Raji (cell line): ENCODE data around the gene HERC5.

Experiments used
- POLR2A ChIP-seq: IDR thresholded peaks from 2 replicates; pipeline ENCODE4 v1.6.1; 2011; ENCODE audit warnings: low read depth, low read length, control low read depth; ENCODE audit not compliant: insufficient read depth

HERC5 gene

DNA sequence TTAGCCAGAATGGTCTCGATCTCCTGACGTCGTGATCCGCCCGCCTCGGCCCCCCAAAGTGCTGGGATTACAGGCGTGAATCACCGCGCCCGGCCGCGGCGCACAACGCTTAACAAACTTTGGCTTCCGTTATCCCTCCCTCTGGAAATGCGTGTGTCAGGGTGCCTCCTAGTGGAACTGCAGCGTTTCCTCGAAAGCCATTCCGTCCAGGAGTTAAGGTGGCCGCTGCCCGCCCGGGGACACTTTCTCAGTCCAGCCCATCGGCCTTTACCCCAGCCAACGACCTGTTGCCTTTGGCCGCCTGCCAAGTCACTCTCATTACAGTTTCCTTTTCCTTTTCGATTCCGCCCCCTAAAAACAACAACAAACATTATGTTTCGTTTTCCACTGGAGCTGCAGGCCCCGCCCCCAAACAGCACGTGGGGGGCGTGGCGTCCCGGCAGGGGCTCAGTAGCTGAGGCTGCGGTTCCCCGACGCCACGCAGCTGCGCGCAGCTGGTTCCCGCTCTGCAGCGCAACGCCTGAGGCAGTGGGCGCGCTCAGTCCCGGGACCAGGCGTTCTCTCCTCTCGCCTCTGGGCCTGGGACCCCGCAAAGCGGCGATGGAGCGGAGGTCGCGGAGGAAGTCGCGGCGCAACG, at the start of gene HERC5:
HERC5 (plus strand) TSS at position 450 of the 637 bp plus-strand sequence; CDS start at position 601, 151 bp downstream.
- no peak for TF ChIP-seq POLR2A

DNA sequence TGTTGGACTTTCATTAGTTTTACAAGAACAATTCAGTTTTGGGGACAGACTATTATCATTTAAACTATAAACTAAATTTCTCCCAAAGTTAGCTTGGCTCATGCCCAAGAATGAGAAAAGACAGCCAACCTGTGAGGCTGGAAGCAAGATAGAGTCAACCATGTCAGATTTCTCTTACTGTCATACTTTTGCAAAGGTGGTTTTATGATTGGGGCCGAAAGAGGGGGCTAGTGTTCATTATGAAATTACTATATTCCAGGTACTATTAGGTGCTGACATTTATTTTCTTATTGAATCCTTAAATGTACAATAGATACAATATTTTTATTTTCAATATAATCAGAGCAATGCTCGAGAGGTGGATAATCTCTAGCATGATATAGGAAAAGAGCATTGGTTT, 47.7 kb upstream of the HERC5 start:
- TF ChIP-seq POLR2A = no peak

DNA sequence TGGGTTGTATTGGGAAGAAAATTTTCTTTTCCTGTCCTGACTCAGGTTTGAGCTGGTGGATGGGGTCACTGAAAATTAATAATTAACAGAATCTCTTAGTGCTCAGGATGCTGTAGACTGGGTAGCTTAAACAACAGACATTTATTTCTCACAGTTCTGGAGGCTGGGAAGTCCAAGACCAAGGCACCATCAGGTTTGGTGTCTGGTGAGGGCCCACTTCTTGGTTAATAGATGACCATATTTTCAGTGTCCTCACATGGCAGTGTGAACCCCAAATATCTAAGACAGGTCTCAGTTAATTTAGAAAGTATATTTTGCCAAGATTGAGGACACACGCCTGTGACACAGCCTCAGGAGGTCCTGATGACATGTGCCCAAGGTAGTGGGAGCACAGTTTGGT, 47.1 kb upstream of the HERC5 start:
- TF ChIP-seq POLR2A = no peak

DNA sequence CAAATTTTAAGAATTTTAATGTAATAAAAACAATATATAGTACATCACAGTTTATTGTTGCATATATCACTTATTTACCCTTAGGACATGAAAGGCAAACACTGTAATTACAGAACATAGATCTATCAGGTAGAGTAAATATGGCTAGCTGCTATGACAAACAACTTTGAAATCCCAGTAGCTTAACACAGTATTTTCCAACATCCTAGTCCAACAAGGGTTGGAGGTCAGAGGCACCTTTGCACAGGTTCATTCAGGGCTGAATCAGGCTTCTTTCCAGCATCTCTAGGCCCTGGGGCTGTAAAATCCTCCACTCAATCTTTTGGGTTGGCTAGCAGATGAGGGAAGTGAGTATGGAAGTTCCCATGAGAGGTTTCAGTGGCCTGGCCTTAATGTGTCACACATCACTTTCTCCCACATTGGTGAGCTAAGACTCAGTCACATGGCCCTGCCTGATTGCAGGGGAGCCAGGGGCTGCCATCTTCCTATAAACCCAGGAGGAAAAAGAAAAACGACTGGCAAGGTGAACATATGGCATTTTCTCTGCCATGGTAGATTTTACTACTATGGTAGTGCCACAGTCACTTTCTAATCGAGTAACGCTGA, 45.3 kb upstream of the HERC5 start:
- TF ChIP-seq POLR2A = no peak

DNA sequence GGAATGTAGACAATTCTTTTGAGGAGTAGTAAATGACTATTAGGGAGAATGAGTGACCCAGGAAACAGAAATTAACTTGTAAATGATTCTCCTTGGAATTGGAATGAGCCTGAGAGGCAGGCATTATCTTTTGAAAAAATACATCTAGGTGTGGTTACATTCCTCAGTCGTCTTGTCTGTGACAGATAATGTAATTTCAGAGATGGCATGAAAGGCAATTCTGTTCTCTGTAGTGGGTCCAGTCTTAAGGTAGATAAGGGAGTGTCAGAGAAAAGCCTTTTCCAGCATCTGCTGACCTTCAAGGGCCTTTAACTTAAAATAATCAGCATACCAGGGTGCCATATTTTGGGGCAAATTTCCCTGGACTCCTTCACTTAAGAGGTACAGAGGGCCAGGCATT, 43.1 kb upstream of the HERC5 start:
- no peak for TF ChIP-seq POLR2A

DNA sequence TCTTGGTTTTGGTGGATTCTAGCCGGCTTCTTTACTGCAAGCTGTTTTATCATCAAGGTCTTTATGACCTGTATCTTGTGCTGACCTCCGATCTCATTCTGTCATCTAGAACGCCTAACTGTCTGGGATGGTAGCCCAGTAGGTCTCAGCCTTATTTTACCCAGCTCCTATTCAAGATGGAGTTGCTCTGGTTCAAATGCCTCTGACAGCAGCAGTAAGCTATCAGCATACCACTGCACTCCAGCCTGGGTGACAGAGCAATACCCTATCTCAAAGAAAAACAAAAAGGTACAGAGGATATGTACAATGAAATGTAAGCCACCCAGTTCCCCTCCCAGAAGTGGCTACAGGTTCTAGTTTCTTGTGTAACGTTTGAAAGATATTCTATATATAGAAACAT, 42.2 kb upstream of the HERC5 start:
- no peak for TF ChIP-seq POLR2A

DNA sequence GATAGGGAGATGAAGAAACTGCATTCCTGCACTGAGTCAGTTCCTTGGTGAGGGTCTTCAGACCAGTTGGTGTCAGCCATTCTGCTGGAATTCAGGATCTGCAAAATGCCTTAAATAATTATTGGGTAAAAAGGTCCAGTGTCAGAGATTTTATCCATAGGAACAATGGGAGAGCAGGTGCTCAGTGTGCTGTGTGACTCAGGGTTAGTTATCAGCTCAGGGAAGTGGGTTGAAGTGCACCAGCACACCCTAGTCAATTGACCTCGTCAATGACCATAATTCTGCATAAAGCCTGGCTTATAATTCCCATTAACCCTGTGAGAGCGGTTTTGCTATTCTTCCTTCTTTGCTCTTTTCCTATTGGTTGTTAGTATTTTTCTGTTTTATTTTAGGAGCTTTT, 40.9 kb upstream of the HERC5 start:
- no peak for TF ChIP-seq POLR2A

DNA sequence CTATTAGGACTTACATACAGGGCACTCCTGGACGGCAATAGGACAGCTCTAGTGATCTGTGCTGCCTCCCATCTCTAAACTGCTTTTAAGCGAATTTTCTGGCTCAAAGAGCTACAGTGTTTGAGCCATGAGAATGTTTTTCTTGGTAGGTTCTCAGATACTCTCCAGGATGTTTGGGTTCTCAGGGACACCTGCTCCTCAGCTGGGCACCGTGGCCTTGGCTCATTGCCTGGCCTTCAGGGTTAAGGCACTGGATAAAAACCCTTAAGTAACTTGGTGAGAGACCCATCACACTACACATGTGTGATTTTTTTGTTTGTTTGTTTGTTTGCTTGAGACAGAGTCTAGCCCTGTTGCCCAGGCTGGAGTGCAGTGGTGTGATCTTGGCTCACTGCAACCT, 38.5 kb upstream of the HERC5 start:
- no peak for TF ChIP-seq POLR2A

DNA sequence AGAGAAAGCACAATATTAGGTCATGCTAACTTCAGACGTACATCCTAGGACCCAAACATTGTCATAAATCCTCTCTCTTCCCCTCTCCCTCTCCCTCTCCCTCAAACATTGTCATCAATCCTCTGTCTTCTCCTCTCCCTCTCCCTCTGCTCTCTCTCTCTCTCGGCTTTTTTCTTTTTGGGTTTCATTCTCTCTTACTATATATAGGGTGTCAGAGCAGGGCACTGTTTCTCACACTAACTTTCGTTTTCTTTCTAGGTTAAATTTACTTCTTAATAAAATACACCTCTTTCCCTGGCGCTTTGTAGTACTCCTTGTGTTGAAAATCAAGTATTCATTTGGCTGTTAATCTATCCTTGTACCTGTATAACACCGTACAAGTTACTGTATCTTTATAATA, 37.0 kb upstream of the HERC5 start:
- TF ChIP-seq POLR2A = no peak

DNA sequence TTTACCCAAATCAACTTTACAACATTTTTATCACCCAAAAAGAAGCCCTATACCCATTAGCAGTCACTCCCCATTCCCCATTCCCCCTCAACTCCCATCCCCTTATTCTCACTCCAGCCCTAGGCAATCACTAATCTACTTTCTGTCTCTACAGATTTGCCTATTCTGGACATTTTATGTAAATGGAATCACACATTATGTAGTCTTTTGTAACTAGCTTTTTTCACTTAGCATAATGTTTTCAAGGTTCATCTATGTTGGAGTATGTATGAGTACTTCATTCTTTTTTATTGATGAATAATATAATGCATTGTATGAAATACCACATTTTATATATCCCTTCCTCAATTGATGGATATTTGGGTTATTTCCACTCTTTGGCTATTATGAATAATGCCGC, 36.1 kb upstream of the HERC5 start:
- no peak for TF ChIP-seq POLR2A

DNA sequence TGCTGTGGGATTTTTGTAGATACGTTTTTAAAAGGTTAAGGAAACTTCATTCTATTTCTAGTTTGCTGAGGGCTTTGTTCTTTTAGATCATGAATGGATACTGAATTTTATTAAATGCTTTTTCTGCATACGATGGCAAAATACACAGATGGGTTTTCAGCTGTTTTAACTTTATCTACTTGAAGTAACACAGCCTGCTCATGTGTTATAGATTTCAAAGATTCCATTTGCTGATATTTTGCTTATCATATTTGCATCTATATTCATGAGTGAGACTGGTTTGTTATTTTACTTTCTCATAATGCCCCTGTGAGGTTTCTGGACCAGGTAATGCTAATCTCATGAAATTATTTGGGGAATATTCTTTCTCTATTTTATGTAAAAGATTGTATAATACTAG, 34.5 kb upstream of the HERC5 start:
- TF ChIP-seq POLR2A = no peak

DNA sequence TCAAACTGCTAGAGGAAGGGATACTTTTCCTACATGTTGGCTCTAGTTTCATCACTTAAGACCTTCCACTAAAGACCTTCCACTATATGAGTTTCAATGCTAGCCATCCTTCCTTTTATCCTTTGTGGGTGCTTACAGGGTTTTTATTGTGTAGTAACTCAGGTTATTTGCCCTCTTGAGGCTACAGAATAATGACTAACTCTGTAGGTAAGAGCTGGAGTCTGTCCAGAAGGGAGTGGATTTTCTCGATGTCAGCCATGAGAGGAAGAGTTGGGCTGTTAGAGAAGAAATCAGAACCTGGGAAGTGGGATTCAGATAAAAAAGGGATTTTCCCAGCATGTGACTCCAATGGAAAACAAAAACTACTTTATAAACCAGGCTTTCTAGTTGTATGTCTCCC, 27.5 kb upstream of the HERC5 start:
- TF ChIP-seq POLR2A = no peak

DNA sequence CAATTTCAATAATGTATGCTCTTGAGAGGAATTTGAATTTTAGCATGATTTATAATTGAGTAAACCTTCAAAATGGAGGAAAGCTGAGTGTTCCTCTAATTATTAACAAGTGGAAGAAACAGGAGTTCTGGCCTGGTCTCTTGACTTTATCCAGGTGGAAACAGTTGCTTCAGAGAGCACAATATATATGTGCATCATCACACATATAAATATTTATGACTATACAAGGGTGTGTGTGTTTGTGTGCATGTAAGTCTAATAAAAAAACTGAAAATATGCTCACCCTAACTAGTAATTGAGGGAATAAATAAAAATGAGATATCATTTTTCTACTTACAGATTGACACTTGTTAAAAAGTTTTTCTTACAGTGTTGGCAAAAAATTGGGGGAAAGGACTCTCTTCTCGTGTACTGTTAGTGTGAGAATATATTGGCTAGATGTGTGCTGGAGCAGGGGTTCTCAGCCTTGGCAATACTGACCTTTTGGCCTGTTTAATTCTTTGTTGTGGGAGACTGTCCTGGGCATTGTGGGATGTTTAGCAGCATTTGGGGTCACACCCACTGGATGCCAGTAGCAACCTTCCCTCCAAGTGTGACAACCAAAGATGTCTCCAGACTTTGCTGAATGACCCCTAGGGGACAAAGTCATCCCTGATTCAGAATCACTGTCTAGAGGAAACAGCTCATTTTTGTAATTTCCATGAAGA, 20.8 kb upstream of the HERC5 start:
- no peak for TF ChIP-seq POLR2A

DNA sequence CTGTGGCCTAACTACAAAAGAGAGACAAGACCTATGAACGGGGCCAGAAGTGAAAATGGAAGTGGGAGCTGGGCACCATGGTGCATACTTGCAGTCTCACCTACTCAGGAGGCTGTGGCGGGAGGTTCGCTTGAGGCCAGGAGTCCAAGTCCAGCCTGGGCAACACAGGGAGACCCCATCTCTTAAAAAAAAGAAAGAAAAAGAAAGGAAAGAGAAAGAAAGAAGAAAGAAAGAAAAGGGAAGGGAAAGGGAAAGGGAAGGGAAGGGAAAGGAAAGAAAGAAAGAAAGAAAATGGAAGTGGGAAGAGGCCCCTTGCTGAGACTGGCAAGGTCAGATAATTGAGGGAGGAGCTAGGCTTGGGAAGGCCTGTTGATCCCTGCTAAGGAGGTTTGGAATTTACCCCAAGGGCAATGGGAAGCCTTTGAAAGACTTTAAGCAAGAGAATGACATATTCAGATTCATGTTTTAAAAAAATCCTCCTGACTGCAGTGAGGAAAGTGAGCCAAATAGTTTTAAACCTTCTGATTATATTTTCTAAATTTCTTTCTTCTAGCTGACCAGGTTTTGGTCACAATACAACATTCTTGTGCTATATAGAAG, 17.7 kb upstream of the HERC5 start:
- TF ChIP-seq POLR2A = no peak

DNA sequence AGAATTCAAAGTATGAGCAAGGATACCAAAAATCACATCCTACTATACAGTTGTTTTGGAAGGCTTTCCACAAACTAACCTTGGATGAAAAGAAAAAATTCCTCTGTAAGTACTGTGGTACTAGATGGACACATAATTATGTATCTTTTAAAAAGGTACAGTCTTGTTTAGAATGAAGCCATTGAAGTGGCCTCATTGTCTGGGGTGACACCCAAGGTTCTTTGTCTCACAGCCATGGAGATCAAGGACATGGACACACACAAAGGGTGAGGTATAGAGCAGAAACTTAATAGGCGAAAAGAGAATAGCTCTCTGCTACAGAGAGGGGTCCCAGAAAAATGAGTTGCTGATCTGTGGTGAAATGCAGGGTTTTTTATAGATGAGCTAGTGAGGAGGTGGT, 16.8 kb upstream of the HERC5 start:
- no peak for TF ChIP-seq POLR2A

DNA sequence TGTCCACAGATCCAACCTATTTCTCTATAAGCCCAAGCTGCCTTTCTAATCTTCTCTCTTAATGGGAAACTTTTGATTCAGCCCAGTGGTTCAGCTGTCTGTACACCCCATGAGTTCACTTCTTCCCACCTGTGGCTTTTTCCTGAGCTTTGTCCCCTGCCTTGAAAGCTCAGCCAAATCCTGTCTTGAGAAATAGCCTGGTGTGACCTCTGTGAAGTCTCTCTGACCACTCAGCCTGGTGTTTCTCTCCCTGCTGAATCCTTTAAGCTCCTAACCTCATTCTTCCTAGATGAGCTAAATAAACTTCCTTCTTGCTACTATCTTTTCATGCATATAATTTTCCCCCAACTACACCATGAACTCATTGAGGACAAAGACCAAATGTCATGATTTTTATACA, 15.2 kb upstream of the HERC5 start:
- TF ChIP-seq POLR2A = no peak

DNA sequence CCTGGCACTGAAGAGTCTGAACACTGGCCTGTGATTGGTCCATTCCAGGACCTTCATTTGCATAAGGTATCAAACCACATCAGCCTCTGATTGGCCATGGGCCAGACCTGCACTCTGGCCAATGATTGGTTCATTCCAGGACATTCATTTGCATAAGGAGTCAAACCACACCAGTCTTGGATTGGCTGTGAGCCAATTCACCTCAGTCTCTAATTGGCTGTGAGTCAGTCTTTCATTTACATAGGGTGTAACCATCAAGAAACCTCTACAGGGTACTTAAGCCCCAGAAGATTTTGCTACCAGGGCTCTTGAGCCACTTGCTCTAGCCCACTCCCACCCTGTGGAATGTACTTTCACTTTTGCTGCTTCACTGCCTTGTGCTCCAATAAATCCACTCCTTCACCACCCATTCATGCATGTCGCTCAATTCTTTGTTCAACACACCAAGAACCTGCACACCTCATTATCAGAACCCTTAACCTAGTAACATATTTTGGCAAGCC, 14.2 kb upstream of the HERC5 start:
- TF ChIP-seq POLR2A = no peak

DNA sequence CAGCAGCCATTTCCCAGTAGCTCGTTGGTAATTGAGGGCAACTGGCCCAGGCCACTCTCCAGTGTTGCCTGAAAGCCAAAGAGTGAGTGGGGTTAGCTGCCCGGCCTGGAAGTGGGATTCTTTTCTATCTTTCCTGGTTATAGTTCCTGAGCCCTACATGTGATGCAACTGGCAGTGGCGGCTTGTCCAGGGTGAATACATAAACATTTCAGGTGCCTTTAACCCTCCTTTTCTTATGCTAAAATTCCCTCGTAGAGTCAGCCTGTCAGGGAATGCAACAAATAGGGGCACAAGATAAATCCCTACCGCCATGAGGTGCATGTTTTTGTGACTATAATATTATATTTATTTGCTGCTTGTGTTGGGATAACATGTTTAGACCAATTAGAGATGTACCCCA, 13.4 kb upstream of the HERC5 start:
- no peak for TF ChIP-seq POLR2A
